DND-41 (cell line): ENCODE data around the gene ID3.
A peak's percentile ranks its signal among the peaks of the same experiment; 100 is the strongest.

ENCODE experiments used
- ATAC-seq: fragments of 200-7000 bp; cut with Tn5 transposase; 3 replicates; pipeline ENCODE4 v1.9.1; 2021; ENCODE audit warnings: low read depth; ENCODE audit not compliant: insufficient read depth
- DNase-seq: peaks from one replicate; pipeline ENCODE4 v3.0.0-alpha.2; 2020
- H2AFZ ChIP-seq: 2 replicates; pipeline ENCODE4 v1.6.0; 2012; ENCODE audit warnings: low read depth, low read length
- H3K27ac ChIP-seq: 2 replicates; pipeline ENCODE4 v1.5.1; 2012; ENCODE audit warnings: low read length, inconsistent platforms
- H3K27me3 ChIP-seq: fragments of 200-600 bp; sonication (generic); 2 replicates; pipeline ENCODE4 v1.6.0; 2012; ENCODE audit warnings: low read length, mild to moderate bottlenecking, inconsistent platforms; ENCODE audit not compliant: insufficient read depth, poor library complexity
- H3K36me3 ChIP-seq: 2 replicates; pipeline ENCODE4 v1.5.1; 2012; ENCODE audit warnings: low read length, inconsistent platforms; ENCODE audit not compliant: insufficient read depth
- H3K4me1 ChIP-seq: 2 replicates; pipeline ENCODE4 v1.5.1; 2012; ENCODE audit warnings: mild to moderate bottlenecking, low read length; ENCODE audit not compliant: insufficient read depth
- H3K4me2 ChIP-seq: 2 replicates; pipeline ENCODE4 v1.6.0; 2012; ENCODE audit warnings: mild to moderate bottlenecking, moderate library complexity, low read length, inconsistent platforms; ENCODE audit not compliant: insufficient read depth
- H3K4me3 ChIP-seq, 2 experiments: fragments of 200-600 bp in 1 of 2; shearing (Covaris generic) in 1 of 2; 2 replicates each; pipeline ENCODE4 v1.5.1; 2012 to 2016; ENCODE audit warnings: inconsistent platforms in 2 of 2, low read length in 2 of 2, mild to moderate bottlenecking in 2 of 2, low read depth in 1 of 2, moderate library complexity in 1 of 2
- H3K79me2 ChIP-seq: 2 replicates; pipeline ENCODE4 v1.6.0; 2012; ENCODE audit warnings: low read length, inconsistent platforms; ENCODE audit not compliant: insufficient read depth
- H3K9ac ChIP-seq: 2 replicates; pipeline ENCODE4 v1.6.0; 2012; ENCODE audit warnings: low read depth, mild to moderate bottlenecking, inconsistent platforms, low read length, moderate library complexity
- H3K9me3 ChIP-seq: 2 replicates; pipeline ENCODE4 v1.5.1; 2012; ENCODE audit warnings: low read length, moderate library complexity, mild to moderate bottlenecking, inconsistent platforms; ENCODE audit not compliant: insufficient read depth, severe bottlenecking
- H4K20me1 ChIP-seq: 2 replicates; pipeline ENCODE4 v1.6.0; 2012; ENCODE audit warnings: low read length; ENCODE audit not compliant: insufficient read depth
- EZH2 ChIP-seq: IDR thresholded peaks from 3 replicates; pipeline ENCODE4 v1.6.1; 2012; ENCODE audit warnings: borderline replicate concordance, low read depth, mild to moderate bottlenecking, moderate library complexity, low read length, inconsistent platforms; ENCODE audit not compliant: severe bottlenecking
- TF ChIP-seq, protein P1 (sequence below): IDR thresholded peaks from 2 replicates; pipeline ENCODE4 v1.5.1; 2012; ENCODE audit warnings: borderline replicate concordance, low read length, moderate library complexity, mild to moderate bottlenecking; ENCODE audit not compliant: poor library complexity, severe bottlenecking; ENCODE audit errors: extremely low read depth

Gene ID3

DNA sequence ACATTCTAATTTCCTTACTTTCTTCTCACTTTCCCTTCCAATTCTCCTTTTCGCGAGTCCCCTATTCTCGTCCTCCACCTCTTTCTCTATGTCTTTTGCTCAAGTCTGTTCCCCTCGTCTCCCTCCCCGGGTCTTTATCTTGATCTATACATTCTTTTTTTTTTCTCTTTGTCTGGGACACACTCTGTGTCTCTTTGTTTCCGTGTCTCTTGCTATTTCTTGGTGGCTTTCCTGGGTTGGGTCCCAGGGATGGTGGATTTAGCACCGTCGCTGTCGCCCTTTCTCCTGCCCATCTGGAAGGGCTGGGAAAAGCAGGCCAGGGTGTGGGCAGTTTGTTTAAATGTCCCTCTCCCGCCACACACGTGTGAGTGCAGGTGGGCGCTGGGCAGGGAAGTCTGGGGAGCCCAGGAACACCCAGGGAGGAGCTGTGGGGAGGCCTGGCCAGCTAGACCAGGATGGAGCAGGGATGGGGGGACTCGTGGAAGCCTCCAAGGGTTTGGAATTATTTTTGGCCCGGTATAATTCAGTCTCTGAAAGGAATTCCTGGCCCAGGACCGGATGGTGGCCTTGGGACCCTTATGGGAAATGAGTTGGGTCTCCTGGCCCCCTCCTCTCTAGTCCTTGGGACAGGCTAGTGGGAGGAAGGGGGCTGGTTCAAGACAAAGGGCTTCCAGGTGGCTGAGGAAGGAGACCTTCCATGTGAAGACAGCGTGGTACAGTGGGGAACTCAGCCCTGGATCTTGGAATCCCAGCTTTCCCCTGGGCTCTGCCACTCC lies 9.5 kb upstream of the ID3 start:
- TF ChIP-seq EZH2: peak; percentile 8
- TF ChIP-seq, protein P1, sequence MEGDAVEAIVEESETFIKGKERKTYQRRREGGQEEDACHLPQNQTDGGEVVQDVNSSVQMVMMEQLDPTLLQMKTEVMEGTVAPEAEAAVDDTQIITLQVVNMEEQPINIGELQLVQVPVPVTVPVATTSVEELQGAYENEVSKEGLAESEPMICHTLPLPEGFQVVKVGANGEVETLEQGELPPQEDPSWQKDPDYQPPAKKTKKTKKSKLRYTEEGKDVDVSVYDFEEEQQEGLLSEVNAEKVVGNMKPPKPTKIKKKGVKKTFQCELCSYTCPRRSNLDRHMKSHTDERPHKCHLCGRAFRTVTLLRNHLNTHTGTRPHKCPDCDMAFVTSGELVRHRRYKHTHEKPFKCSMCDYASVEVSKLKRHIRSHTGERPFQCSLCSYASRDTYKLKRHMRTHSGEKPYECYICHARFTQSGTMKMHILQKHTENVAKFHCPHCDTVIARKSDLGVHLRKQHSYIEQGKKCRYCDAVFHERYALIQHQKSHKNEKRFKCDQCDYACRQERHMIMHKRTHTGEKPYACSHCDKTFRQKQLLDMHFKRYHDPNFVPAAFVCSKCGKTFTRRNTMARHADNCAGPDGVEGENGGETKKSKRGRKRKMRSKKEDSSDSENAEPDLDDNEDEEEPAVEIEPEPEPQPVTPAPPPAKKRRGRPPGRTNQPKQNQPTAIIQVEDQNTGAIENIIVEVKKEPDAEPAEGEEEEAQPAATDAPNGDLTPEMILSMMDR: no peak
- no peak overlapping the region for H3K4me3 ChIP-seq
- DNase-seq: no peak

DNA sequence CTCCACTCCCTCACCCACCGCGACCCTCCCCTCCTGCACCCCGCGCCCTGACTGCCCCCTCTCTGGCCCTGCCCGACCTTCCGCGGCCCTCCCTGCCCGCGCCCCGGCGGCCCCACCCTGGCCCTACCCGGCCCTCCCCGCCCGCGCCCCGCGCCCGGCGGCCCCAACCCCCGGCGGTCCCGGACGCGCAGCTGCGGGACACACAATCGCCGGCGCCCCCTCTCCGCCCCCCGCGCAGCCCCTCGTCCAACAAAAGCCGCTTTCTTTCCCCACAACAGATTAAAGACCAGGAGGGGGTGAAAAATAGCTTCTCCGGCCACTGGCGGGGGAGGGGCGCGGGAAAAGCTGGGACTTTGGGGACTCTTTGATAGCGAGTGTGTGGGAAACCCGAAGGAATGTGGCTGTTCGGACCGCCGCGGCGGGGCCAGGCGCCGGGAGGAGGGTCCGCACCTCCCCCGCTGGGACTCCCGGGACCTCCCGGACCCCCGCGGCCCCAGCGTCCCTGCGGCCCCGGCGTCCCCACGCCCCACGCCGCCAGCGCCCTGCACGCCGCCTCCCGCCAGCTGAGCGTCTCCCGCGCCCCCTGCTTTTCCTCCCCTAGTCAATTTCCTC lies 8.8 kb upstream of the ID3 start:
- H4K20me1 ChIP-seq: no peaks in the 10 kb centered on the region
- no peaks in the 10 kb centered on the region for H3K36me3 ChIP-seq
- H3K4me2 ChIP-seq: no peak overlapping the region
- peak; percentile 27 for TF ChIP-seq EZH2
- TF ChIP-seq, protein P1: no peak
- H3K4me1 ChIP-seq: peaks cover under 1% of the 10 kb centered on the region; the same call in 1 of the 2 replicates
- no peak for ATAC-seq
- H3K27me3 ChIP-seq: peaks cover 37% of the 10 kb centered on the region
- no peak overlapping the region for H3K9ac ChIP-seq
- DNase-seq: no peak
- no peaks in the 10 kb centered on the region for H3K79me2 ChIP-seq
- no peak overlapping the region for H2AFZ ChIP-seq
- no peak overlapping the region for H3K4me3 ChIP-seq
- no peaks in the 10 kb centered on the region for H3K9me3 ChIP-seq
- H3K27ac ChIP-seq: no peak overlapping the region

More for the DNA sequence above, 9.5 kb upstream of the ID3 start:
- H3K4me2 ChIP-seq: no peak overlapping the region
- no peak overlapping the region for H3K27ac ChIP-seq
- H3K9me3 ChIP-seq: no peaks in the 10 kb centered on the region
- no peaks in the 10 kb centered on the region for H3K36me3 ChIP-seq
- H4K20me1 ChIP-seq: no peaks in the 10 kb centered on the region
- no peak overlapping the region for H3K9ac ChIP-seq
- no peaks in the 10 kb centered on the region for H3K79me2 ChIP-seq
- H2AFZ ChIP-seq: no peak overlapping the region
- ATAC-seq: no peak
- H3K27me3 ChIP-seq: peaks cover 33% of the 10 kb centered on the region
- H3K4me1 ChIP-seq: no peaks in the 10 kb centered on the region

DNA sequence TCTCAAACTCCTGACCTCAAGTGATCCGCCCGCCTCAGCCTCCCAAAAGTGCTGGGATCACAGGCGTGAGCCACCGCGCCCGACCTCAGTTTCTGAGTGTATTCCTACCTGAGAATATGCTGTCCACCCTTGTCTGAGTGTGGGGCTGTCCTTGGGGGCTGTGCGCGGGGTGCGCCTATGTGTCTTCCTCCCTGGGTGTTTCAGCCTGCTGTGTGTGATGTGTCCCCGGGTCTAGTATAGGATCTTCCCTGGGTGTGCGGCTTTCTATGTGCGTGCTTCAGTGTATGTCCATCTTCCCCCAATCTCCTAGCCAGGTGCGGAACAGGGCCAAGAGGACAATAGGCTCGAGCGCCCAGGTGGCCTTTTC lies 8.3 kb upstream of the ID3 start:
- H4K20me1 ChIP-seq: no peaks in the 10 kb centered on the region
- H3K4me1 ChIP-seq: peaks cover 5% of the 10 kb centered on the region
- no peak overlapping the region for H3K4me2 ChIP-seq
- DNase-seq (no peak), ATAC-seq (no peak)
- no peaks in the 10 kb centered on the region for H3K9me3 ChIP-seq
- H2AFZ ChIP-seq: no peak overlapping the region
- H3K27me3 ChIP-seq: peaks cover 38% of the 10 kb centered on the region
- no peak overlapping the region for H3K27ac ChIP-seq
- TF ChIP-seq, protein P1: no peak
- no peak for TF ChIP-seq EZH2
- no peaks in the 10 kb centered on the region for H3K79me2 ChIP-seq
- H3K9ac ChIP-seq: no peak overlapping the region
- no peaks in the 10 kb centered on the region for H3K36me3 ChIP-seq
- H3K4me3 ChIP-seq: no peak overlapping the region
